GM10847 (cell line): ENCODE results near the gene UMPS.

ENCODE experiments used
- POLR2A ChIP-seq: IDR thresholded peaks from 2 replicates; pipeline ENCODE4 v1.6.1; 2011; ENCODE audit not compliant: insufficient read length; ENCODE audit errors: extremely low read depth

Gene UMPS

DNA sequence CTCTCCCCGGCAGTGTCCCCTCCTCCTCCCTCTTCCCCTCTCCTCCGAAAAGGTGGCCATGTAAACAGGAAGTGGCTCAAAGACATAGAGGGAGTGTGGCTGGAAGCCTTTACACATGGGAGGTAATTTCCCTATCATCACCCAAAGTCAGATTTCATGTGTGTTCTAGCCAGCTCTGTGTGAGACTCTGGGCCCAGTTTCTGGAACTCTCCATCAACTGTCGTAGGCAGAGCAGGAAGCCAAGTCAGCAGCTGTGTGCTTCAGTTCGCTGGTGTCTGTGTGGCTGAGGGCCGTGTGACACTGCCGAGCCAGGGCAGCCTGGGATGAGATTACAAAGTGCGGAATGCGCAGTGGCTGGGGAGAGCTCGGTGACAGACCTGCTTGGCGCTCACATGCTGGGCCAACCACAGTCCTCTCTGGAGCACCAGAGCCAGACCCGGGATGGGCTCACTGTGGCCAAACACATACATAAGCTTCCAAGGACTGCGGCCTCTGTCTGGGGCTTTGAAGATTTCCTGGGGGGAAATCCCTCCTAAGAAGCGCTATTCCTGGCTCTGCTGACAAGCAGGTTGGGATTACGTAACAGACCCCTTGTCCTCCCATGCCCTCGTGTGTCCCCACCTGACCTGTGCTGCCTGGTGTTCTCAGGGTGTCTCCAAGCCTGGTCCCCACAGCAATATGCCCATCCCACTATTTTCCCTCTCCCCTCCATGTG, 50.7 kb downstream of the UMPS start:
- TF ChIP-seq POLR2A, result no peak

DNA sequence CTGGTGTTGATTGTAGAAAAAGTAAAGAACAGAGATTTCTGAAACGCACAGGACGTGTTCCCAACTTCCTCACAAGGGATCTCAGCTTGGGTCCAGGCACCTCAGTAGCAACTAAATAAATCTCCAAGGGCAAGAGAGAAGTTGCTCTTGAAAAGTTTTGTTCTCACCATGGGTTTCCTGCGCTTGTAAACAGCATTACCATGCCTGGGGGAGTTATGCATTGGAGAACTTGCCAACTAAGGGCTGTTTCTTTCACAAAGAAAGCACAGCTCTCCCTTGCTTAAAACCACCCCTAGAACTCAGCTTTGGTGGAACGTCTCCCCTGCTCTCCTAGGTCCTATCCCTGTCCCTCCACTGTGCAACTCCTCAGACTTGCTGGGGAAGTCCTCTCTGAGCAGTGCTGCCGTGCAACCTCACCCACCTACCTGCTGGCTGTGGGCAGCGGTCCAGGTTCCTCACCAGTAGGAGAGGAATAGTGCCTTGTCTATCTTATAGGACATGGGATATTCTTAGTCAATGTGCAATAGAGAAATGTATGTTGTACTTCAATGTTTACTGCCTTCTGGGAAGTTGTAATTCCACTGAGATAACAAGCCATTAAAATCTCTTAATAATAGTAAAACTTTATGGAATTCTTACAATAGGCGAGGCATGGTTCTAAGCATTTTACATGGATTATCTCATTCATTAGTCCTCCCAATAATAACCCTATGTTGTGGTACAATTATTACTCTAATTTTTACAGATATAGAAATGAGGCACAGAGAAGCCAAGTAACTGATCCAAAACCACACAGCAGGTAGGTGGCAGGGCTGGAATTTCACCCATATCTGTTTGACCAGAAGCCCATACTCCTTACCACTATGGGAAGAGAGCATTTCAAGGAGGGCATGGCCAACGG, 51.5 kb downstream of the UMPS start:
- no peak for TF ChIP-seq POLR2A

DNA sequence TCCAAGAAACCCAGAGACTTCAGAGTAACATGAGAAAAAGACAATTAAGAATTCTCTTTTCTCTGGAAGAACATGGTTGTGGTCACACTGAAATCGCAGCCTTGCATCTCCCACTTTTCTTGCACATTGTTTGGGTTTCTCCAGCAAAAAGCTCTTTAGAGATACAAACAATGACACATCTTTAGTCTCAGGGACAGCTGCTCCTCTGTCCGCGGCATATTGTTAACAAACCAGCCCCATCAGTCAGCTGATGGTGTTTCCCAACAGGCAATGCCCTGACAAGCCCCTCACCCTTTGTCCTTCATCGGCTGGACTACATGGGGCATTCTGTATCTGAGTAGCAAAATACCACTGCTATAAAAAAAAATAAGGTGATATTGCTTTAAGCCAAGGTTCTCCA, 53.4 kb downstream of the UMPS start:
- TF ChIP-seq POLR2A, result no peak

DNA sequence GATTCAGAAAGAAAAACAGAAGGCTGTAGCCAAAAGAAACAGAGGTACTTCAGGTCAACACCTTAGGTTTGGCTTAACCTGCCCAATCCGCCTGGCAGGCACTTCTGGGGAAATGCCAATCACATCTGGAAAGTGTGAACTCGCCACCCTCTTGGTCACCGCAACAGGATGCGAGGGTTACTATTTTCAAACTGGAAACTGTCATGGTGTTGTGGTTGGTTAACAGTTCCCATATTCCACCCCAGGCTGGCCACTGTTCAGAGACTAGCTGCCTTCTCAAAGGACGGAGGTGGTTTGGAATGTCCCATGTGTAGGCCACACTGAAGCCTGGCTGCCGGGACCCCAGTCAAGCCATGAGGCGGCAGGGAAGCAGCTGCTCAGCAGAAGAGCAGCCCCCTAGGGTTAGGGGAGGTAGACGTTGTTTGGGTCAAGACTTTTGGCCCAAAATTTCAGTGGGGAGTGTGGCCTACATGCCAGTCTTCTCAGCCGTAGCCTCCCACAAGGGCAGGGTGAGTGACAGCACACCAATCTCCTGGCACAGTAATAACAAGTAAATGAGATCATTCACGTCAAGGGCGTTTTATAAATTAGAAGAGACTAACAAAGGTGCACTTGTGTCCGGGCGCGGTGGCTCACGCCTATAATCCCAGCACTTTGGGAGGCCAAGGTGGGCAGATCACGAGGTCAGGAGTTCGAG, 54.6 kb downstream of the UMPS start:
- TF ChIP-seq POLR2A, result no peak

DNA sequence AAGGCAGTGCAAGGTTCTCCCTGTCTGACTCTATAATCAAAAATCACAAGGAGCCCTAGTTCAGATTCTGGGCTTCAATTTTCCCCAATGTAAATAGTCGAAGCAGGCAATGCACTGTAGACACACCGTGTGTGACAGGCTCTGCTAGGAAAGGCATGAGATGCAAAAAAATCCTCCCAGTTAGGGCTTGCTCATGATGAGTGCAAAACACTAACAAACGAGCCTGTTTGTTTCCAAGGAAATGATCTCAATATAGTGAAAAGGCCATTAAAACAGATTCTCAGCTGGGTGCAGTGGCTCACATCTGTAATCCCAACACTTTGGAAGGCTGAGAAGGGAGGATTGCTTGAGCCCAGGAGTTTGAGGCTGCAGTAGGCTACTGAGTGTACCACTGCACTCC, 55.7 kb downstream of the UMPS start:
- no peak for TF ChIP-seq POLR2A

DNA sequence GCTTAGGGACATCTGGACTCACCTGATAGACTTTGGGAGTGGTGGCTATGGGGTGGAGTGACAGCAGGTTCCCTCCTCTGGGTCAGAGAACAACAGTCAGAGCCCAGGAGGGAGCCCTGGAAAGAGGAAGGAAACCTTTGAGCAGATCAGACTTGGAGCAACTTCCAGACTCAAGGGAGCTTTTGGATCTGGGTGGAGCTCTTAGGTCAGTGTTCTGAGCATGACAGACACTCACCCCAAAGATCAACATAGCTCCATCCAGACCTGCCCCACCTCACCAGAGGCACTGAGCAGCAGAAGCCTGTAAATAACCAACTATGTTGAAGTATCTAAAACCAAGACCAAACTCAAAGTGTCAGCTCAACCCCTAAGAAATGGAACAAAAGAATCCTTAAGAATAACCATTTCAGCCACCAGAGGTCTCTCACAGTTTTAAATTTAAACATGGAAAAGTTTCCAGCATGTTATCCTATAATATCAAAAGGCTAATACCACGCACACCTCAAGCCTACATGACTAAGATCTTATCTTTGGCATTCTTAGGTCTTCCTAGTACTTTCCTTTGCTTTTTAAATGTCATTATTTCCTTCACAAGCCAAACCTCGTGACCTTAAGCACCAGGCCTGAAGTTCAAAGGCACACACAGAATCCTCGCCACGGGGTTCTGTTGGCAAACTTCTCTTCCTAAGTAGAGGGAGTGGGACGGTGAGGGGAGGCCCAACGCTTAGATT, 56.4 kb downstream of the UMPS start:
- TF ChIP-seq POLR2A, result no peak

DNA sequence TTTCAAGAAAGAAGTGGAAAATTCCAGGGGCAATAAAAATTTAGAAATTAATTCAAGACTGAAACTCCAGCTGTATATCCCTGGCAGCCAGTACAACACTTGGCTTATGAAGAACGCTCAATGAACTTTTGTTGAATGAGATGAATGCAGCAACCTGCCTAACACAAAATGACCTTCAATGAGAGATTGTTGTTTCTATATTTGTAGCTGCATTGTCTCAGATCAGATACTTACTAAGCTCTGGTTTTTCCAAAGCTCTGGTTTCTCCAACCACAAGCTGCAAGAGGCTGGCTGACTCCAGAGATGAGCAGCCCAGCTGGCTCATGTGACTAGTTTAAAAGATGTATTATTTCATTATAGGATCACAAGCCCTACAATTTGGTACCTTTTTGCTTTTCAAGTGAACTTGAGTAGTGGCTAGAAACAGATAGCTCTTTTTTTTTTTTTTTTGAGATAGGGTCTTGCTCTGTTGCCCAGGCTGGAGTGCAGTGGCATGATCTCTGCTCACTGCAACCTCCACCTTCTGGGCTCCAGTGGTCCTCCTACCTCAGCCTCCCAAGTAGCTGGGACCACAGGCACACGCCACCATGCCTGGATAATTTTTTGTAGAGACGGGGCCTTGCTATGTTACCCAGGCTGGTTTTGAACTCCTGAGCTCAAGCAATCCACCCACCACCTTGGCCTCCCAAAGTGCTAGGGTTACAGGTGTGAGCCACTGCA, 57.4 kb downstream of the UMPS start:
- TF ChIP-seq POLR2A, result no peak

DNA sequence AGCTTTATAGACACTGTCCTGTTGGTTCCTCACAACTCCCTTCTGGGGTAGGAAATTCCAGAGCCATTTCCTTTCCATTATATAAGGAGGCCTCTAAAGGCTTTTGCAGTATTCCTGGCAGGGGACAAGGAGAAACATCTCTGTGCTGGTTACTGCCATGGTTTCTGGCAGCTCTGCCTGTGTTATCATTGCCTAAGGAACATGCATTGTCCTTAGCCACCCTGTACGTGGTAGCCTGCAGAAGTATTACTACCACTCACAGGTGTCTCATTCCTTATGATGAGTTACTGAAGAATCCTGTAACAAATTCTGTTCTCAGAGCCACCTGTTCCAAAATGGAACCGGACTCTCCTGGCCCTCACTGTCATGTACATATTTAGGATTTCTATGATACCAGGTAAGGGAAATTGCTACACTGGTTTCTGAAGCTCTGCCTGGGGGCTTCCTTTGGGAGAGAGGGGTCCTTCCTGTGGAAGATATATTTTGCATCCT, 58.0 kb downstream of the UMPS start:
- no peak for TF ChIP-seq POLR2A

DNA sequence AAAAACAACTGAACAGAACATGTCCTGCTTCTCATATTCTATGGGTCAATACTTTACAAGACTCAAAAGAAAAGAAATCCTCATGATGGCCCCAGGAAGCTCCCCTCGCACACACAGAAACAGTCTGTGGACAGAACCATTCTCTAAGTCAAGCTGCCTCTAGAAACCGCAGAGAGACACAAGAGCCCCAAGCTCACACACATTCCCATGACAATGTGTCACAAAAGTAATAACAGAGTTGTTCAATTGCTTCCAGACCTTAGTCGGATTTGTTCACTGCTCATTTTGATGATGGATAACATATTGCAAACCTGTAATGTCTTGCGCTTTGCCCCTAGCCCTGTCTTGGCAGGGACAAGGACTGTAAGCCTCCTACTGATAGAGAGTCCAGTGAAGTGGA, 60.9 kb downstream of the UMPS start:
- no peak for TF ChIP-seq POLR2A

DNA sequence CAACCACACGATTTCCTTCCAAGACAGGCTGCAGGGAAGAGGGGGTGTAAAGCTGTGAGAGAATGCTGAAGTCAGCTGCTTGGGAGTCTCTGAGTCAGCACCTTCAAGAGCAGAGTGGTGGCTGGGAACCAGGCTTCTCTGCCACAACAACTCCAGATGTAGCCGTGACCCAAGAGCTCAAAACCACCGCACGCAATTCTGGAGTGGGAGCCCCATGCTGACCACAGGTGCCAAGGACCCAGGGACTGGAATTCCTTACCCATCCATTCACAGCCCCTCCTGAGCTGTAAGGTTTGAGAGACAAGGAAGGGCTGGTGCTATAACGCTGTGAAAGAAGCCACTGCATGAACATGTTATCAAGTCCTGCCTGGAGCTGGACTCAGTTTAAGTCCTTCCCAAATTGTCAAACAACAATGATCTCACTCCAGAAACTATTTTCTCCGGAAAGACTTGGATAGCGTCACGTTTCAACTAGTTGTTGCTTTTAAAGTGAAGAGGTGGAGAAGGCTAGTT, 61.4 kb downstream of the UMPS start:
- TF ChIP-seq POLR2A, result no peak

DNA sequence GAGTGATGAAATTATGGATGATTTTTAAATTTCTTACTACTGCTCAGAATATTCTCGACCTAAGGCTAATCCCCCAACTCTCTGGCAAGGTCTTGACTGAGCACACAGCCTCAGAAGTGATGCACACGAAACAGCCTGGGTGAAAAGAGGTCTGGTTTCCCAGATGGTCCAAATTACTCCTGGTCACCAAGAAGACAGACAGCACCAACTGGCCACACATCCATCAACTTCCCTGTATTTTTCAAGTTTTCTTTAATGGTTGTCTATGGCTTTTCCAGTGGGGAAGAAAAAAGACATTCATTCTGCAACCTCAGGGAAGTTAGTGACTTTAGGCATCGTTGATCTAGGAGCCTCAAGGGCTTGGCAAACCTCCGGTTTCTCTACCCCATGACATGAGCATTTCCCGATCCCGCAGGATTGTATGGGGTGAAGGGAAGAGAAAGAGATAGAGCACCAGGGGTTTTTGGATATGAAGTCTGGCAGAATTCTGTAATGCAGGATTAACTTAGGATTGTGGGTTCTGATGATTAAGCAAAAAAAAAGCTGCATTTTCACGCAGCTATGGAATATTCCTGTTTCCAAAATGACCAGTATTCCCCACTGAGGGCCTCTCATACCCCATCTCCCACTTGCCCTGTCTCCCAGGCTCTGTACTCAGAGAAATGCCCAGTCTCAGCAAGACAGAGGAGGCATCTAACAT, 62.2 kb downstream of the UMPS start:
- TF ChIP-seq POLR2A, result no peak

DNA sequence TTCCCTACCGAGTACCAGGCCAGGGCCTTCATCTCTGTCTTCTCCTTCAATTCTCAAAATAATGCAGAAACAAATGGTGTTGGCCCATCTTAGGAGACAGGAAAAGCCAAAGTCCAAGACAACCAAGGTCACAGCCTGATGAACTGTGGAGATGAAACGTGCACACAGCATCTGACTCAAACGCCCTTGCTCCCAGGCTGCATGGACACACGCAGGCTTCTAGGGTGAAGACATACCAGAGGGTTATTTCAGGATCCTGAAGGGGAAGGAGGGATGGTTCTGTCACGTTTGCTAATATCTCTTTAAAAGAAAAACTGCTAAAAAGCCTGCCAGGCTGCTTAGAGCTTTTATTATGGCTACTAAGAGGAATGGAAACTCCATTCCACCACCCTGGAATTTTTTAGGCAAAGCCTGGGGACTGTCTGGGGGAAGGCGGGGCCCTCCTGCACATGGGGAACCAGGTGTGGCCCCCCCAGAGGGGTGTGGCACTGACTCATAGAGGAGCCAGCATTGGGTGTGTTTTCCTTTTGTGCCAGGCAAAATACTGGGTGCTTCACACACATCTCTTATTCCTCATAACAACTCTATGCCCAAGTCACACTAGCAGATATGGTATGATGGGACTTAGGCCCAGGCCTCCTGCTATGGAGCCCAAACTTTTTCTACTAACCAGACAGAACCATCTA, 62.9 kb downstream of the UMPS start:
- no peak for TF ChIP-seq POLR2A

DNA sequence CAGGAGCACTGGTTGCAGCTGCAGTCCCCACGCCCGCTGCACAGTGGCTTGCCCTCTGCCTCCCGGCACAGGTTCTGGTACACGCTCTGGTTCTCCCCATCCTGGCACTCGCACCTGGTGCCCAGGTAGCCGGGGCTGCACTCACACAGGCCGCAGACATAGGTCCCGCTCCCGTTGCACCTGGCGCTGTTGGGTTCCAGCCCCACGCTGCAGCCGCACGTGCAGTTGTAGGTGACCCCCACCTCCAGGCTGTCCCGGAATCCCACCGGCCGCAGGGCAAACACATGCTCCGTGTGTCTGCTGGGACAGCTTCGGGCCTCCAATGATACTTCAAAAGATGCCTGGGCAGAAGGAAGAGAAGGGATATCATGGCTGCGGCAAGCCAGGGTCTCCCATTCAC, 66.2 kb downstream of the UMPS start:
- TF ChIP-seq POLR2A, result no peak
